NCI-H1930 (cell line): ENCODE measurements around the gene GMDS.

ENCODE experiments used
- DNase-seq, 2 experiments: peaks; one replicate each; lab custom pipeline; 2025; lab: John Stamatoyannopoulos, UW

GMDS gene

DNA sequence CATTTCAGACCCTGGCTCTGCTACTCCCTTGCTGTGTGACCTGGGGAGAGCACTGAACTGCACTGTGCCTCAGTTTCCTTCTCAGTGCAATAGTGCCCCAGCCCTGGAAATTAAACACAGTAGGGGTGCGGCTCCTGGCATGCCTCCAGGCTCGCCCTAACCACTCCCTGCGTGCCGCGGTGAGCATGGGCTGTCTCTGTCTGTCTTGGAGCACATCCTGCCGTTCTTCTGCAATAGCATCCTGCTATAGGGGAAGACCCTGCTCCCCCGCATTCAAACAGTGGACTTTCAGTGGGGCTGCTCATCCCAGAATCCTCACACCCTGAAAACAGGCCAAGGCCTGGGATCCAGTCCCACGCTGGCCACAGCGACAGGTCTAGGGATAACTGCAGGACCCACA, 506.2 kb downstream of the GMDS start:
- no peak for DNase-seq

GRCh38 chr6:1738558-1739081, 506.8 kb downstream of the GMDS start:
- DNase-seq, result no peak

DNA sequence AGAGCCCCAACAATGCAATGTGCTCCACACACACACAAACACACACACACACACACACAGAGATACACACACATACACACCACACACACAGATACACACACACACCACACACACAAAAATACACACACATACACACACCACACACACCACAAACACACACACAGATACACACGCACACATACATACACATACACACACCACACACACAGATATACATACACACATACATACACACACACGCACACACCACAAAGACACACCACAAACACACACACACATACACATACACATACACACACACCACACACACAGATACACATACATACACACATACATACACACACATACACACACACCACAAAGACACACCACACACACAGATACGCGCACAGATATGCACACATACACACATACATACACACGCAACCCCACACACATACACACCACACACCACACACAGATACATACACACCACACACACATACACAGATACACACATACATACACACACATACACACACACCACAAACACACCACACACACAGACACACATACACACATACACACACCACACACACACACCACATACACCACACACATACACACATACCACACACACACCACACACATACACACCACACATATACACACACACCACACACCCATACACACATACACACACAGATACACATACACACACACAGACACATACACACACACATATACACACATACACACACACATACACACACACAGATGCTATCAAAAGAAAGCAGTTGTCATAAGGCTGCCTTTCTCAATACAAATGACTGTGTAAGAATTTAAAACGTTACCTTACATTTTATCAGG, 507.7 kb downstream of the GMDS start:
- DNase-seq, result no peak

GRCh38 chr6:1736346-1737105, 508.9 kb downstream of the GMDS start:
- no peak for DNase-seq

GRCh38 chr6:1735239-1735803, 510.1 kb downstream of the GMDS start:
- no peak for DNase-seq

- no peak for DNase-seq
Measured at GRCh38 chr6:1730882-1731281, 514.5 kb downstream of the GMDS start.

DNA sequence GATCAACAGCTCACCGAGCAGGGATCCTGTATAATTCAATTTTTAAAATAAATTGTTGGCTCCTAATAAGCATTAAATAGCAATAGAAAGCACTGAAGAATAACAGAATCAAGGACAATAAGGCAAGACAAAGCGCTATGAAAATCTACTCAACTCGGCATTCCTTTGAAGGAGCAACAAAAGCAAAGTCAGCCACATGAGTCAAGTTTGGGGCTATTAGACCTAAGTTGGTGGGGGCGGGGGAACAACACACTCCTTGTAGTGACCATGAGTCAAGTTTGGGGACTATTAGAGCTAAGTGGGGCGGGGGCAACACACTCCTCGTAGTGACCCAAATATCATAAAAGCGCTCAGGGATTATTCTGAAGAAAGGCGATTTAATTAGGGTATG, 515.7 kb downstream of the GMDS start:
- no peak for DNase-seq

- DNase-seq, result no peak
Measured at GRCh38 chr6:1729133-1729749, 516.2 kb downstream of the GMDS start.

- DNase-seq, result no peak
Measured at GRCh38 chr6:1726341-1726768, 519.0 kb downstream of the GMDS start.

GRCh38 chr6:1724616-1725015, 520.8 kb downstream of the GMDS start:
- DNase-seq, result no peak

DNA sequence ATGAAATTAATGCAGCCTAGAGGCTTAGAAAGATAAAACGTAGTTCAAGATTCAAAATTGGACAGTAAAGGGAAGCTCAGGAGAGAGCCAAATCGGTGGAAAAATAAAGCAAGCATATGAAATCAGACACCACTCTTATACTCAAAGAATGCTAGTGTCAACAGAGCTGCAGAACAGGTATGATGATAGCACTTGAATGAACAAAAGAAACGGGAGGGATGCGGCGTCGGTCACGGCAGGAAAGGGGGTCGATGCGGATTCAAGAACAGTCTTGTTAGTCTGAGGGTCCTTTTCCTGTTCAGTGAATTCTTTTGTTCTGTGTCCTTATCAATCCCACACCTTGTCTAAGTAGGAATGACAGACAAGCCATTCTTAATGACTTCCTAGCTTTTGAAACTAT, 521.3 kb downstream of the GMDS start:
- DNase-seq, result no peak

DNA sequence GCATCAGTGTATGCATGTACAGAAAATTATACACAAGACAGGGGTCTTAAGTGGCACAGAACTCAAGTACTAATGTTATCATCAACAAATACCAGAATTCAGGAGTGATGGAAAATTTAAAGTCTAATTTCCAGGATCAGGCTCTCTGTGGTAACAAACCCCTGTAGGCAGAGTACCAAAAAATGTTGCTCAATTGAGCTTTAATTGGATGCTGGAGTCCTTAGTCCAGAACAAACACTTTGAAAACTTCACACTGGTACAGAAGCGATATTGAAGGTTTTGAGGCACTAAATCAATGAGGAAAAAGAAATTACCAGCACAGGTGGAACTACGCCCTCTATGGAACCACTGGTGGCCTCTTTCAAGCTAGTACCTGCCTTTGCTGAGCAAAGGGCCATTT, 522.6 kb downstream of the GMDS start:
- no peak for DNase-seq

- no peak for DNase-seq
Measured at GRCh38 chr6:1720620-1721322, 524.6 kb downstream of the GMDS start.

DNA sequence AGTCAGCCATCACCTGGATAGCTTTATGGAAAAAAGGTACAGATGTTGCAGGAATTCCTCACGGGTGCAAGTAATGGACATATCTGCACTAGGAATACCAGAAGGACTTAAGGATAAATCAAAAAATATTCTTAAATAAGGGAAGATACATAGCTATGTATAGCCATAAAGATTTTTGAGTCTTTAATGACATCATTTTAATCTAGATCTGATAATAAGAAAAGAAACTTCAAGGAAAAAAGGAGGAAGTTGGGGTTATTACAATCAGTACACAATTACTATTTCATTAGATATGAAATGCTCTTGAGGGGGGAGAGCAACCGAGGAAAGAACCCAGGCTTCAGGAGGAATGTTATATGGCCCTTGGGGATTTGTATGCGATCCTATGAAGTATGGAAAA, 525.5 kb downstream of the GMDS start:
- DNase-seq, result no peak

DNA sequence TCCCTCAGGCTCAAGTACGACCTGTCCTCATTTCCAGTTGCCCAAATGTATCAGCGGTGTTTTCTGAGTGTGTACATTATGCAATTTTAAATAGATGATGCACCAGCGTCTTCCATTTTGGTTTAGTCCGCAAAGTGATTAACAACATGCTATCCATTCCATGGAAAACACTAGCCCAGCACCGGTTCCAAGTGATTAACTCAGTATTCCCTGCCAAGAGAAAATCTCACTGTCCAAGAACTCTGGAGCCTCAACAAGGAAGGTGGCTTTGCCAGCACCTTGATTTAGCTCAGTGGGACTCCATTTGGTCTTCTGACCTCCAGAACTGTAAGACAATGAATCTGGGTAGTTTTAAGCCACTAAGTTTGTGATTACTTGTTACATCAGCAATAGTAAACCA, 528.5 kb downstream of the GMDS start:
- DNase-seq, result no peak

DNA sequence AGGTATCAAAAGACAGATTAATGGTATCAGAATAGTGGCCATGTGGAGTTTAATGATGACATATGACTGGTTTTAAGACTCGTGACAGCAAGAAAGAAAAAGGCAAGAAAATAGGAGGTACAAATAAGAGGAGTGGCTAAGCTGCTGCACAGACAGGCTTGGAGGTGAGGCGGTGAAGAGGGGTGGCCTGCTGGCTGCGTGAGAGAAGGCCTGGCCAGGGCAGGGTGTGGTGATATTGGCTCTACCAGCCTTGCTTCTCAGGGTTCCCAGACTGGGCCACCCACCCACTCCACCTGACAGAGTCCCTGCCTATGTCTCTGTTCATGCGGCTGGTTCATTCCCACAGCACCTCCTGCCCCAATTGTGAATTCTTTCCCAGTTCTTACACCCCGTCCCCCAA, 529.0 kb downstream of the GMDS start:
- DNase-seq, result no peak

GRCh38 chr6:1715336-1715735, 530.1 kb downstream of the GMDS start:
- no peak for DNase-seq

GRCh38 chr6:1714654-1715053, 530.8 kb downstream of the GMDS start:
- DNase-seq, result no peak

GRCh38 chr6:1713016-1713600, 532.3 kb downstream of the GMDS start:
- no peak for DNase-seq

- DNase-seq, result no peak
Measured at GRCh38 chr6:1712451-1712850, 533.0 kb downstream of the GMDS start.

- no peak for DNase-seq
Measured at GRCh38 chr6:1711136-1711535, 534.3 kb downstream of the GMDS start.
